GM21576 (cell line): ENCODE data around the gene PIGK.

Source experiments
- ATAC-seq: cut with Tn5 transposase; IDR thresholded peaks from one replicate; pipeline ENCODE4 v1.9.1; 2021; ENCODE audit warnings: mild to moderate bottlenecking, moderate library complexity; ENCODE audit not compliant: unreplicated experiment

The PIGK gene

GRCh38 chr1:77103486-77103885, 115.7 kb downstream of the PIGK start:
- no peak for ATAC-seq

GRCh38 chr1:77100875-77101274, 118.4 kb downstream of the PIGK start:
- ATAC-seq: no peak

GRCh38 chr1:77096496-77097255, 122.6 kb downstream of the PIGK start:
- no peak for ATAC-seq

GRCh38 chr1:77095236-77095635, 124.0 kb downstream of the PIGK start:
- ATAC-seq: no peak

- ATAC-seq: no peak
Measured at GRCh38 chr1:77089756-77090155, 129.5 kb downstream of the PIGK start.

GRCh38 chr1:77085109-77085508, 134.1 kb downstream of the PIGK start:
- no peak for ATAC-seq

GRCh38 chr1:77084457-77084856, 134.8 kb downstream of the PIGK start:
- ATAC-seq: no peak

- ATAC-seq: no peak
Measured at GRCh38 chr1:77081834-77082233, 137.4 kb downstream of the PIGK start.

GRCh38 chr1:77076759-77077158, 142.5 kb downstream of the PIGK start:
- ATAC-seq: no peak

GRCh38 chr1:77068013-77068412, 151.2 kb downstream of the PIGK start:
- ATAC-seq: no peak

GRCh38 chr1:77065693-77066342, 153.4 kb downstream of the PIGK start:
- no peak for ATAC-seq

- ATAC-seq: no peak
Measured at GRCh38 chr1:77064246-77064645, 155.0 kb downstream of the PIGK start.

GRCh38 chr1:77063118-77063517, 156.1 kb downstream of the PIGK start:
- ATAC-seq: no peak

- no peak for ATAC-seq
Measured at GRCh38 chr1:77061162-77061561, 158.1 kb downstream of the PIGK start.

- ATAC-seq: no peak
Measured at GRCh38 chr1:77060000-77060399, 159.2 kb downstream of the PIGK start.

GRCh38 chr1:77057994-77058585, 161.1 kb downstream of the PIGK start:
- ATAC-seq: no peak

- no peak for ATAC-seq
Measured at GRCh38 chr1:77056525-77056924, 162.7 kb downstream of the PIGK start.

GRCh38 chr1:77051425-77051824, 167.8 kb downstream of the PIGK start:
- no peak for ATAC-seq

- no peak for ATAC-seq
Measured at GRCh38 chr1:77048615-77049005, 170.6 kb downstream of the PIGK start.

- no peak for ATAC-seq
Measured at GRCh38 chr1:77047978-77048614, 171.1 kb downstream of the PIGK start.

- ATAC-seq: no peak
Measured at GRCh38 chr1:77047575-77047974, 171.7 kb downstream of the PIGK start.
